Activated naive CD4-positive, alpha-beta T cell treated with anti-CD3 and anti-CD28 coated beads, Interleukin-2, amount 10 ng/mL, durations not matched to agents 7 days and 5 days (primary cell): ENCODE results near the gene ABCC11.
"Not testable (repeated sequence)": the region's sequence is repeated elsewhere in the genome, so short reads cannot be mapped to it uniquely, and the experiment has no call there.

Experiments used
- CTCF ChIA-PET: fragments of 350-600 bp; sonication (Branson Sonifier 250); formaldehyde crosslinking; loops from one replicate; lab custom pipeline; 2021; ENCODE audit warnings: antibody characterized with exemption; lab: Charles Lee
- DNase-seq: peaks from one replicate; pipeline ENCODE4 v3.0.0-alpha.2; 2020
- H3K27ac Mint-ChIP-seq: one replicate; pipeline ENCODE4 v1.8.0; 2021; ENCODE audit warnings: mild to moderate bottlenecking, moderate library complexity, mixed read lengths
- H3K27me3 Mint-ChIP-seq: one replicate; pipeline ENCODE4 v1.8.0; 2021; ENCODE audit warnings: mild to moderate bottlenecking, mixed read lengths
- H3K36me3 Mint-ChIP-seq: one replicate; pipeline ENCODE4 v1.8.0; 2021; ENCODE audit warnings: mixed read lengths
- H3K4me1 Mint-ChIP-seq: one replicate; pipeline ENCODE4 v1.8.0; 2021; ENCODE audit warnings: mixed read lengths
- H3K4me3 Mint-ChIP-seq: one replicate; pipeline ENCODE4 v1.8.0; 2021; ENCODE audit warnings: mild to moderate bottlenecking, moderate library complexity, mixed read lengths
- H3K9me3 Mint-ChIP-seq: one replicate; pipeline ENCODE4 v1.8.0; 2021; ENCODE audit warnings: mixed read lengths

The ABCC11 gene

GRCh38 chr16:48180868-48181480 lies 66.4 kb downstream of the ABCC11 start:
- Mint-ChIP-seq H3K27ac (no peak overlapping the region), H3K4me3 (no peak overlapping the region), H3K36me3 (no peaks in the 10 kb centered on the region), H3K4me1 (no peaks in the 10 kb centered on the region), H3K9me3 (no peaks in the 10 kb centered on the region), H3K27me3 (peaks cover 12% of the 10 kb centered on the region)
- CTCF ChIA-PET, result no interaction called here
- no peak for DNase-seq

GRCh38 chr16:48176635-48177408 lies 70.5 kb downstream of the ABCC11 start:
- H3K27me3 Mint-ChIP-seq, result peaks cover 16% of the 10 kb centered on the region
- no peak for DNase-seq
- H3K36me3 Mint-ChIP-seq, result no peaks in the 10 kb centered on the region
- H3K27ac Mint-ChIP-seq, result no peak overlapping the region
- H3K9me3 Mint-ChIP-seq, result no peaks in the 10 kb centered on the region
- no peak overlapping the region for H3K4me3 Mint-ChIP-seq
- H3K4me1 Mint-ChIP-seq, result no peaks in the 10 kb centered on the region
- CTCF ChIA-PET, result interaction anchor here (0.7 kb wide), 1 partner anchor 122 kb away, joined by 3 read pairs; no protein-coding TSS in a partner anchor

GRCh38 chr16:48173889-48174288 lies 73.5 kb downstream of the ABCC11 start:
- Mint-ChIP-seq H3K36me3 (no peaks in the 10 kb centered on the region), H3K9me3 (no peaks in the 10 kb centered on the region), H3K4me3 (no peak overlapping the region), H3K4me1 (no peaks in the 10 kb centered on the region), H3K27ac (no peak overlapping the region), H3K27me3 (peaks cover 12% of the 10 kb centered on the region)
- DNase-seq, result no peak
- CTCF ChIA-PET, result no interaction called here

GRCh38 chr16:48172682-48173081 lies 74.7 kb downstream of the ABCC11 start:
- DNase-seq, result no peak
- H3K27ac Mint-ChIP-seq, result no peak overlapping the region
- H3K9me3 Mint-ChIP-seq, result no peaks in the 10 kb centered on the region
- CTCF ChIA-PET, result no interaction called here
- no peak overlapping the region for H3K4me3 Mint-ChIP-seq
- H3K36me3 Mint-ChIP-seq, result no peaks in the 10 kb centered on the region
- H3K27me3 Mint-ChIP-seq, result peaks cover 4% of the 10 kb centered on the region
- H3K4me1 Mint-ChIP-seq, result no peaks in the 10 kb centered on the region

- H3K9me3 Mint-ChIP-seq, result no peaks in the 10 kb centered on the region
- CTCF ChIA-PET, result no interaction called here
- no peaks in the 10 kb centered on the region for H3K36me3 Mint-ChIP-seq
- no peak overlapping the region for H3K27ac Mint-ChIP-seq
- no peak overlapping the region for H3K4me3 Mint-ChIP-seq
- DNase-seq, result no peak
- peaks cover 11% of the 10 kb centered on the region for H3K27me3 Mint-ChIP-seq
- peaks cover 5% of the 10 kb centered on the region for H3K4me1 Mint-ChIP-seq
Measured at GRCh38 chr16:48169896-48170295, 77.4 kb downstream of the ABCC11 start.

GRCh38 chr16:48168075-48168474 lies 79.3 kb downstream of the ABCC11 start:
- no peak for DNase-seq
- Mint-ChIP-seq H3K36me3 (no peaks in the 10 kb centered on the region), H3K27me3 (peaks cover 14% of the 10 kb centered on the region), H3K4me1 (peaks cover 7% of the 10 kb centered on the region), H3K4me3 (no peak overlapping the region), H3K9me3 (no peaks in the 10 kb centered on the region), H3K27ac (no peak overlapping the region)
- CTCF ChIA-PET, result interaction anchor here (1.8 kb wide), 1 partner anchor 1131 kb away, joined by 4 read pairs; no protein-coding TSS in a partner anchor

- not testable (repeated sequence) for H3K36me3 Mint-ChIP-seq, H3K9me3 Mint-ChIP-seq, H3K27ac Mint-ChIP-seq, DNase-seq, H3K4me3 Mint-ChIP-seq, H3K4me1 Mint-ChIP-seq
- CTCF ChIA-PET, result interaction anchor here (0.8 to 2.8 kb wide), 5 partner anchors 10 to 1218 kb away, joined by 3 to 14 read pairs (median 3); no protein-coding TSS in a partner anchor
- H3K27me3 Mint-ChIP-seq, result peaks cover 14% of the 10 kb centered on the region
Measured at GRCh38 chr16:48166617-48167016, 80.7 kb downstream of the ABCC11 start.

GRCh38 chr16:48165961-48166578 lies 81.3 kb downstream of the ABCC11 start:
- Mint-ChIP-seq H3K27me3 (peaks cover 14% of the 10 kb centered on the region), H3K4me1 (peaks cover 7% of the 10 kb centered on the region)

GRCh38 chr16:48164907-48165715 lies 82.2 kb downstream of the ABCC11 start:
- Mint-ChIP-seq H3K4me3 (no peak overlapping the region), H3K9me3 (no peaks in the 10 kb centered on the region), H3K27me3 (peaks cover 14% of the 10 kb centered on the region), H3K36me3 (no peaks in the 10 kb centered on the region), H3K27ac (no peak overlapping the region), H3K4me1 (peaks cover 7% of the 10 kb centered on the region)
- peak; percentile 74 for DNase-seq
- CTCF ChIA-PET, result interaction anchor here (0.6 to 2.8 kb wide), 22 partner anchors 9 to 1492 kb away, joined by 3 to 14 read pairs (median 3); partner anchors contain the start of gene NETO2

More at GRCh38 chr16:48165961-48166578, 81.3 kb downstream of the ABCC11 start:
- H3K9me3 Mint-ChIP-seq, result no peaks in the 10 kb centered on the region
- H3K36me3 Mint-ChIP-seq, result no peaks in the 10 kb centered on the region
- no peak overlapping the region for H3K27ac Mint-ChIP-seq
- no peak overlapping the region for H3K4me3 Mint-ChIP-seq
- CTCF ChIA-PET, result interaction anchor here (0.6 to 2.8 kb wide), 8 partner anchors 9 to 1218 kb away, joined by 3 to 14 read pairs (median 4); partner anchors contain the start of gene NETO2
- DNase-seq, result no peak

- no peak for DNase-seq
- no peak overlapping the region for H3K27ac Mint-ChIP-seq
- H3K4me3 Mint-ChIP-seq, result no peak overlapping the region
- CTCF ChIA-PET, result interaction anchor here (1.1 kb wide), 1 partner anchor 1019 kb away, joined by 4 read pairs; the partner anchor contains the start of gene NETO2
- peaks cover 14% of the 10 kb centered on the region for H3K27me3 Mint-ChIP-seq
- H3K9me3 Mint-ChIP-seq, result no peaks in the 10 kb centered on the region
- H3K36me3 Mint-ChIP-seq, result no peaks in the 10 kb centered on the region
- peaks cover 12% of the 10 kb centered on the region for H3K4me1 Mint-ChIP-seq
Measured at GRCh38 chr16:48162839-48163410, 84.4 kb downstream of the ABCC11 start.

- peaks cover 10% of the 10 kb centered on the region for H3K27me3 Mint-ChIP-seq
- no peak overlapping the region for H3K4me3 Mint-ChIP-seq
- H3K36me3 Mint-ChIP-seq, result no peaks in the 10 kb centered on the region
- no peaks in the 10 kb centered on the region for H3K9me3 Mint-ChIP-seq
- CTCF ChIA-PET, result interaction anchor here (1.5 kb wide), 1 partner anchor 1018 kb away, joined by 3 read pairs; the partner anchor contains the start of gene NETO2
- DNase-seq, result no peak
- peak overlapping the region; percentile 47 for H3K27ac Mint-ChIP-seq
- H3K4me1 Mint-ChIP-seq, result peaks cover 15% of the 10 kb centered on the region
Measured at GRCh38 chr16:48161906-48162305, 85.4 kb downstream of the ABCC11 start.

- no peaks in the 10 kb centered on the region for H3K36me3 Mint-ChIP-seq
- CTCF ChIA-PET, result interaction anchor here (1.5 kb wide), 1 partner anchor 1017 kb away, joined by 3 read pairs; the partner anchor contains the start of gene NETO2
Measured at GRCh38 chr16:48160575-48160974, 86.8 kb downstream of the ABCC11 start.

GRCh38 chr16:48158296-48158695 lies 89.0 kb downstream of the ABCC11 start:
- H3K9me3 Mint-ChIP-seq, result no peaks in the 10 kb centered on the region
- no peak overlapping the region for H3K4me3 Mint-ChIP-seq
- no peak for DNase-seq
- CTCF ChIA-PET, result interaction anchor here (1.2 to 3.4 kb wide), 3 partner anchors 8 to 1016 kb away, joined by 5 to 22 read pairs (median 7); partner anchors contain the start of gene NETO2
- peaks cover 8% of the 10 kb centered on the region for H3K4me1 Mint-ChIP-seq
- H3K27me3 Mint-ChIP-seq, result peaks cover 26% of the 10 kb centered on the region
- no peaks in the 10 kb centered on the region for H3K36me3 Mint-ChIP-seq
- H3K27ac Mint-ChIP-seq, result no peak overlapping the region

More at GRCh38 chr16:48160575-48160974, 86.8 kb downstream of the ABCC11 start:
- no peak overlapping the region for H3K4me3 Mint-ChIP-seq
- no peak overlapping the region for H3K27ac Mint-ChIP-seq
- H3K9me3 Mint-ChIP-seq, result no peaks in the 10 kb centered on the region
- H3K4me1 Mint-ChIP-seq, result peaks cover 15% of the 10 kb centered on the region
- no peak for DNase-seq
- peaks cover 18% of the 10 kb centered on the region for H3K27me3 Mint-ChIP-seq
